ENCODE data around the gene GNAQ. TPM values are rescaled to one million over a fixed set of nuclear protein-coding genes. Genes with fewer than 3 reads are reported as not detected.

Gene GNAQ
- total RNA-seq, 4 donors from 2014 or later, result 64.0 to 80.4 (median 69.2) TPM

GRCh38 chr9:77673941-77674791 is 357.4 kb downstream of the GNAQ start:
- Histone ChIP-seq H3K27me3 (no peaks in the 10 kb centered on the region), H3K36me3 (no peaks in the 10 kb centered on the region), H3K9me3 (no peaks in the 10 kb centered on the region), H3K27ac (replicated peaks in 1 of 4) (peak overlapping the region; percentile 30 to 70 (median 66)), H3K4me3 (no peak overlapping the region), H3K4me1 (peaks cover 0 to 36% (median 15%) of the 10 kb centered on the region in 4 donors)
- DNase-seq (ENCODE audit: extremely low spot score), result peak; percentile 89
- 76% methylated on average over 10 of the region's 10 CpGs for WGBS
- TF ChIP-seq POLR2AphosphoS5 (IDR thresholded peaks at IDR 0.05) (peak in 1 of 2 donors; percentile 52), POLR2A (IDR thresholded peaks at IDR 0.05; ENCODE audit: low read depth) (no peak), EP300 (IDR thresholded peaks at IDR 0.05) (no peak)
- intact Hi-C loops (cut with DNase I), result no loop called here

GRCh38 chr9:77672183-77672582 is 359.4 kb downstream of the GNAQ start:
- Histone ChIP-seq H3K27me3 (no peaks in the 10 kb centered on the region), H3K36me3 (no peaks in the 10 kb centered on the region), H3K27ac (replicated peaks in 1 of 4) (no peak overlapping the region), H3K4me3 (no peak overlapping the region), H3K9me3 (no peaks in the 10 kb centered on the region), H3K4me1 (peaks cover 0 to 22% (median 15%) of the 10 kb centered on the region in 4 donors)
- intact Hi-C loops (cut with DNase I), result no loop called here
- TF ChIP-seq CTCF (IDR thresholded peaks at IDR 0.05) (no peak), POLR2A (IDR thresholded peaks at IDR 0.05; ENCODE audit: low read depth) (no peak), POLR2AphosphoS5 (IDR thresholded peaks at IDR 0.05) (no peak), EP300 (IDR thresholded peaks at IDR 0.05) (no peak)
- DNase-seq (ENCODE audit: extremely low spot score), result no peak
- WGBS, result 61% methylated on average over 4 of the region's 4 CpGs

GRCh38 chr9:77667151-77667550 is 364.5 kb downstream of the GNAQ start:
- 75% methylated on average over 1 of the region's 1 CpG for WGBS
- Histone ChIP-seq H3K36me3 (no peaks in the 10 kb centered on the region), H3K4me1 (peaks cover 0 to 20% (median 11%) of the 10 kb centered on the region in 4 donors), H3K4me3 (no peak overlapping the region), H3K9me3 (no peaks in the 10 kb centered on the region), H3K27ac (replicated peaks in 1 of 4) (no peak overlapping the region), H3K27me3 (no peaks in the 10 kb centered on the region)
- intact Hi-C loops (cut with DNase I), result no loop called here
- no peak for DNase-seq (ENCODE audit: extremely low spot score)
- TF ChIP-seq POLR2A (IDR thresholded peaks at IDR 0.05; ENCODE audit: low read depth) (no peak), CTCF (IDR thresholded peaks at IDR 0.05) (no peak), EP300 (IDR thresholded peaks at IDR 0.05) (no peak), POLR2AphosphoS5 (IDR thresholded peaks at IDR 0.05) (no peak)

Other genes with a start within 250 kb of the GNAQ start
- gene CEP78, start 204.3 kb upstream of the GNAQ start, total RNA-seq, result 10 to 100 TPM in 2 of 4 donors, 1 to 10 TPM in 2; 6.8 to 12.9 (median 9.4) TPM